B cell (primary cell): Measurements from ENCODE around the gene CHD1. TPM values are rescaled to one million over a fixed set of nuclear protein-coding genes. Genes with fewer than 3 reads are reported as not detected.

ENCODE experiments used
- ATAC-seq: fragments of 200-7000 bp; cut with Tn5 transposase; one replicate; pipeline ENCODE4 v1.10.0; 2021; ENCODE audit warnings: low read depth, mild to moderate bottlenecking, moderate number of reproducible peaks, moderate library complexity
- CTCF ChIA-PET: fragments of 350-600 bp; sonication (Branson Sonifier 250); formaldehyde crosslinking; loops from one replicate; lab custom pipeline; 2021; ENCODE audit warnings: antibody characterized with exemption, inconsistent platforms; lab: Charles Lee
- POLR2A ChIA-PET: fragments of 350-600 bp; sonication (Branson Sonifier 250); formaldehyde crosslinking; loops from one replicate; lab custom pipeline; 2021; ENCODE audit warnings: antibody characterized with exemption; lab: Charles Lee
- DNase-seq: peaks from one replicate; pipeline ENCODE4 v3.0.0; 2013
- H2AFZ ChIP-seq: 2 replicates; pipeline ENCODE4 v1.6.1; 2012; ENCODE audit warnings: mild to moderate bottlenecking, low read depth, low read length; ENCODE audit not compliant: insufficient read depth, poor library complexity, severe bottlenecking
- H3K27ac ChIP-seq, 2 donors: 1 replicate in 1 of 2; 2 replicates in 1 of 2; pipeline ENCODE4 v1.5.1; 2012 to 2013; ENCODE audit warnings: low read length in 2 of 2, mild to moderate bottlenecking in 2 of 2, moderate library complexity in 1 of 2
- H3K27me3 ChIP-seq, 4 experiments: fragments of 200-600 bp in 1 of 4; sonication (generic) in 1 of 4; replicated peaks in 1 of 4; 1 replicate in 2 of 4; 2 replicates in 2 of 4; pipeline versions ENCODE4 v1.6.1 to v1.7.0; 2013 to 2016; ENCODE audit warnings: low read length in 3 of 4, mild to moderate bottlenecking in 2 of 4, mixed read lengths in 1 of 4, moderate library complexity in 1 of 4; ENCODE audit not compliant: insufficient read depth in 4 of 4, control insufficient read depth in 3 of 4; ENCODE audit errors: control extremely low read depth in 1 of 4
- H3K36me3 ChIP-seq, 2 experiments: replicated peaks in 1 of 2; 1 replicate in 1 of 2; 2 replicates in 1 of 2; pipeline versions ENCODE4 v1.6.1 to v1.7.1; 2013; ENCODE audit warnings: low read length in 1 of 2; ENCODE audit not compliant: insufficient read depth in 2 of 2, control insufficient read depth in 1 of 2; ENCODE audit errors: control extremely low read depth in 1 of 2, extremely low read depth in 1 of 2
- H3K4me1 ChIP-seq, 2 donors: fragments of 200-600 bp in 1 of 2; sonication (generic) in 1 of 2; 1 replicate in 1 of 2; 2 replicates in 1 of 2; pipeline versions ENCODE4 v1.5.1 to v1.6.1; 2013 to 2017; ENCODE audit warnings: low read length in 2 of 2; ENCODE audit not compliant: control insufficient read depth in 2 of 2, insufficient read depth in 2 of 2
- H3K4me2 ChIP-seq: replicated peaks from 2 replicates; pipeline ENCODE3; 2012; ENCODE audit warnings: mild to moderate bottlenecking, low read depth, low read length; ENCODE audit not compliant: poor library complexity, severe bottlenecking
- H3K4me3 ChIP-seq, 5 experiments: fragments of 200-600 bp in 1 of 5; sonication (generic) in 1 of 5; 1 replicate in 3 of 5; 2 replicates in 2 of 5; pipeline versions ENCODE4 v1.5.1 to v1.7.0; 2011 to 2016; ENCODE audit warnings: low read length in 4 of 5, mild to moderate bottlenecking in 4 of 5, low read depth in 2 of 5, control low read depth in 1 of 5, moderate library complexity in 1 of 5; ENCODE audit not compliant: insufficient read depth in 1 of 5; ENCODE audit errors: control extremely low read depth in 1 of 5, extremely low read depth in 1 of 5
- H3K79me2 ChIP-seq: fragments of 200-600 bp; sonication (generic); one replicate; pipeline ENCODE4 v1.6.0; 2016; ENCODE audit warnings: low read length; ENCODE audit not compliant: control insufficient read depth, insufficient read depth
- H3K9ac ChIP-seq: fragments of 200-600 bp; sonication (generic); 2 replicates; pipeline ENCODE4 v1.6.1; 2017; ENCODE audit warnings: mild to moderate bottlenecking, low read length, moderate library complexity
- H3K9me3 ChIP-seq, 3 donors: one replicate each; pipeline versions ENCODE4 v1.6.1 to v1.7.1; 2013; ENCODE audit warnings: low read length in 2 of 3; ENCODE audit not compliant: control insufficient read depth in 2 of 3, insufficient read depth in 1 of 3; ENCODE audit errors: control extremely low read depth in 1 of 3
- H4K20me1 ChIP-seq: 2 replicates; pipeline ENCODE4 v1.6.0; 2012; ENCODE audit warnings: mild to moderate bottlenecking, low read length; ENCODE audit not compliant: insufficient read depth, control insufficient read depth, poor library complexity, severe bottlenecking
- H3K27ac Mint-ChIP-seq: one replicate; pipeline ENCODE4 v1.8.0; 2021; ENCODE audit warnings: mixed read lengths
- H3K27me3 Mint-ChIP-seq: one replicate; pipeline ENCODE4 v1.8.0; 2021; ENCODE audit warnings: mixed read lengths
- H3K4me1 Mint-ChIP-seq: one replicate; pipeline ENCODE4 v1.8.0; 2021; ENCODE audit warnings: mixed read lengths
- H3K4me3 Mint-ChIP-seq: one replicate; pipeline ENCODE4 v1.8.0; 2021; ENCODE audit warnings: mixed read lengths
- H3K9me3 Mint-ChIP-seq: one replicate; pipeline ENCODE4 v1.8.0; 2022; ENCODE audit warnings: mixed read lengths; ENCODE audit not compliant: insufficient read depth
- EZH2 ChIP-seq: IDR thresholded peaks from 2 replicates; pipeline ENCODE4 v1.6.1; 2012; ENCODE audit warnings: borderline replicate concordance, low read depth, mild to moderate bottlenecking, moderate library complexity, low read length; ENCODE audit not compliant: insufficient read depth, poor library complexity, severe bottlenecking
- WGBS: methylation state at CpG from one replicate; pipeline ENCODE4 v1.1.5; 2013; ENCODE audit warnings: missing lambda C conversion rate; ENCODE audit not compliant: insufficient coverage; 5-methylcytosine and 5-hydroxymethylcytosine counted together
- intact Hi-C: fragments of 100-400 bp; cut with micrococcal nuclease; formaldehyde crosslinking; loops from one replicate; pipeline ENCODE4 v1.10.0; 2022
- polyA plus RNA-seq: library from polyadenylated mRNA; depleted of rRNA; stranded (reverse); fragments of >200 nt; gene quantifications from 2 replicates; pipeline ENCODE4 v1.2.3, GENCODE V29; 2012
- total RNA-seq, 2 donors: library from RNA; stranded (reverse); fragments of 120-200 nt in 1 of 2; gene quantifications; 1 replicate in 1 of 2; 2 replicates in 1 of 2; pipeline versions ENCODE4 v1.2.3 to v1.2.4, GENCODE V29; 2013 to 2022
- TF ChIP-seq, protein P1 (sequence below): fragments of 200-600 bp; IDR thresholded peaks from one replicate; pipeline ENCODE4 v1.8.0; 2022; ENCODE audit warnings: antibody characterized with exemption, mild to moderate bottlenecking

Gene CHD1
- total and polyA plus RNA-seq, 2 donors (not counting 1 experiment from before 2014, with no cell fraction given), result 27.8 to 91.4 TPM

DNA sequence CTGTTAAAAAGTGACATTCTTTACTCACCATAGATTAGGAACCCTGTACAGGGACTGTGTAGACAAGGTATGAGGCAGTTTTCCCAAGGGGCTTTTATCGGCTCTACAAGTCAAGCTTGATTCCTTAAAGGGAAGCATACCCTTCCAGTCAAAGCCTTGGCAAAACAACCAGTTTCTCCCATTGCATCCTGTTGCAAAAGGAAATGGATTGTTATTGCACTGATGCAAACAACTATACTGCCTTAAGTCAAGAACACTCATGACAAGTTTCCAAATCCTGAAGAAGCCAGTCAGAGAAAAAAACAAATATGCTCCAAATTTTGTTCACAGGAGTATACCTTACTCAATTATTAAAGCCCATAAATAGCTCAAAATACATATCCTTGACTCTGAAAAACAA is 87.9 kb downstream of the CHD1 start:
- no peak for ATAC-seq
- POLR2A ChIA-PET, result no interaction called here
- intact Hi-C loops, result no loop called here
- Histone ChIP-seq H3K4me1 (no peaks in the 10 kb centered on the region), H3K9ac (no peak overlapping the region), H3K27ac (no peak overlapping the region), H3K4me3 (no peak overlapping the region), H3K27me3 (no peaks in the 10 kb centered on the region), H3K9me3 (peaks cover 0 to 13% (median 8%) of the 10 kb centered on the region in 3 donors), H3K36me3 (no peaks in the 10 kb centered on the region), H3K4me2 (no peak overlapping the region), H2AFZ (no peak overlapping the region), H4K20me1 (no peaks in the 10 kb centered on the region), H3K79me2 (no peaks in the 10 kb centered on the region)
- 80% methylated on average over 1 of the region's 1 CpG for WGBS
- Mint-ChIP-seq H3K27me3 (no peaks in the 10 kb centered on the region), H3K4me3 (no peak overlapping the region), H3K4me1 (no peaks in the 10 kb centered on the region), H3K9me3 (no peaks in the 10 kb centered on the region), H3K27ac (no peak overlapping the region)
- DNase-seq, result no peak
- TF ChIP-seq, protein P1, sequence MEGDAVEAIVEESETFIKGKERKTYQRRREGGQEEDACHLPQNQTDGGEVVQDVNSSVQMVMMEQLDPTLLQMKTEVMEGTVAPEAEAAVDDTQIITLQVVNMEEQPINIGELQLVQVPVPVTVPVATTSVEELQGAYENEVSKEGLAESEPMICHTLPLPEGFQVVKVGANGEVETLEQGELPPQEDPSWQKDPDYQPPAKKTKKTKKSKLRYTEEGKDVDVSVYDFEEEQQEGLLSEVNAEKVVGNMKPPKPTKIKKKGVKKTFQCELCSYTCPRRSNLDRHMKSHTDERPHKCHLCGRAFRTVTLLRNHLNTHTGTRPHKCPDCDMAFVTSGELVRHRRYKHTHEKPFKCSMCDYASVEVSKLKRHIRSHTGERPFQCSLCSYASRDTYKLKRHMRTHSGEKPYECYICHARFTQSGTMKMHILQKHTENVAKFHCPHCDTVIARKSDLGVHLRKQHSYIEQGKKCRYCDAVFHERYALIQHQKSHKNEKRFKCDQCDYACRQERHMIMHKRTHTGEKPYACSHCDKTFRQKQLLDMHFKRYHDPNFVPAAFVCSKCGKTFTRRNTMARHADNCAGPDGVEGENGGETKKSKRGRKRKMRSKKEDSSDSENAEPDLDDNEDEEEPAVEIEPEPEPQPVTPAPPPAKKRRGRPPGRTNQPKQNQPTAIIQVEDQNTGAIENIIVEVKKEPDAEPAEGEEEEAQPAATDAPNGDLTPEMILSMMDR, result no peak
- CTCF ChIA-PET, result no interaction called here

DNA sequence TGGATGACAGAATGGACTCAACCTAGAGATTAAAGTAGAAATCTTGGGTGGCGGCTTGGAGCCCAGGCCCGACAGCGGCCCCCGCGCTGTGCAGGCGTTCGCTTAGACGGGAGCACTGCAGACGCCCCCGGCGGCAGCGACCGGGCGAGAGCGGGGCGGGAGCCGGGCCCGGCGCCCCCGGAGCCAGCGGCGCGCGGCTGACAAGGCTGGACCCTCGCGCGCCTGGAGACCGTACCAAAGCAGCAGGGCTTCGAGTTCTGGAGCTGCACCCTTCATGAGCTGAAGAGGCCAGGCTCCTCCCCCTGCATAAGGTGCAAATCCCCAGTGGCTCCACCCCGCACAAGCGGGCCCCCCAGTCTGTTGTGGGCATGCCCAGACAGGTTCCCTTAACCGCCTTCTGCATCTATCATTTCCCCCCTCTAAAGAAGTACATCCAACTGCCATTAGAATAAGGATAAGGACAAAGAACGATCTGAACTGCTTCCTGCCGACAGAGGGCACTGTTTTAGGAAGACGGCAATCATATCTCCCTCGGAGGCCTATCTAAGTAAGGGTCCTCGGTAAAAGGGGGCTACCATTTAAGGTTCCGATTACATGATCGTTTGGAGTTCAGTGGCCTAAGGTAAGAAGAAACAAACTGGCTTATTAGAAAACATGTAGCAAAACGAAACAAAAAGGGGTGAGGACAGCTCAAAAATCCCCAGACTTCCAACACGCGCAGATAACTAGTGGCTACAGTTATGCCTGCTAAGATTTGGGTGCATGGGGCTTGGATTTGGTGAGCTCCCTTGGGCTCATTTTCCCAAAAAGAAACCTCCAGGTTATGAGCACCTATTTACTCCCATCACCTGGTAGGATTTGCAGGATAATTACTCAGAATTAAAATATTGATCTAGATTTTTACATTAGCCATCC is 89.1 kb downstream of the CHD1 start:
- WGBS, result 57% methylated on average over 36 of the region's 42 CpGs
- DNase-seq (peak; percentile 31), ATAC-seq (peak; percentile 24)
- peak overlapping the region in 1 of 5 experiments; percentile 21 for H3K4me3 ChIP-seq
- no peaks in the 10 kb centered on the region for H3K4me1 ChIP-seq
- Mint-ChIP-seq H3K27me3 (no peaks in the 10 kb centered on the region), H3K27ac (no peak overlapping the region), H3K4me3 (peak overlapping the region; percentile 64), H3K9me3 (no peaks in the 10 kb centered on the region), H3K4me1 (no peaks in the 10 kb centered on the region)
- peaks cover 0 to 11% (median 8%) of the 10 kb centered on the region in 3 donors for H3K9me3 ChIP-seq
- intact Hi-C loops, result no loop called here
- no peaks in the 10 kb centered on the region for H3K36me3 ChIP-seq
- peak overlapping the region; percentile 52 for H2AFZ ChIP-seq
- no peaks in the 10 kb centered on the region for H3K79me2 ChIP-seq
- H3K4me2 ChIP-seq, result peak overlapping the region; percentile 47
- TF ChIP-seq, protein P1, result peak; percentile 45
- no peak for TF ChIP-seq EZH2
- POLR2A ChIA-PET, result no interaction called here
- H3K27me3 ChIP-seq, result no peaks in the 10 kb centered on the region
- H4K20me1 ChIP-seq, result no peaks in the 10 kb centered on the region
- H3K27ac ChIP-seq, result no peak overlapping the region
- CTCF ChIA-PET, result interaction anchor here (1.1 to 1.5 kb wide), 3 partner anchors 11 to 221 kb away, joined by 4 to 5 read pairs (median 4); no protein-coding TSS in a partner anchor
- H3K9ac ChIP-seq, result no peak overlapping the region
